ENCODE measurements around the gene GUCA1A. TPM values are rescaled to one million over a fixed set of nuclear protein-coding genes. Genes with fewer than 3 reads are reported as not detected.

Gene GUCA1A
- polyA plus RNA-seq (2012; ENCODE audit: insufficient read length, low read depth), result not detected

GRCh38 chr6:42173101-42173500, at the start of gene GUCA1A:
GUCA1A (plus strand) TSS chr6:42173364; CDS start chr6:42173614, 250 bp downstream.
- TF ChIP-seq SIN3A (IDR thresholded peaks at IDR 0.05; ENCODE audit: borderline replicate concordance, insufficient read depth, low read length) (no peak), FOXP2 (optimal IDR thresholded peaks at IDR 0.05; ENCODE audit: borderline replicate concordance, extremely low read depth, extremely low read length, insufficient read depth) (no peak), TAF1 (IDR thresholded peaks at IDR 0.05; ENCODE audit: borderline replicate concordance, insufficient read depth, low read length) (no peak), POLR2AphosphoS5 (IDR thresholded peaks at IDR 0.05; ENCODE audit: low read depth, low read length) (no peak)
- TF ChIP-seq, protein P1, sequence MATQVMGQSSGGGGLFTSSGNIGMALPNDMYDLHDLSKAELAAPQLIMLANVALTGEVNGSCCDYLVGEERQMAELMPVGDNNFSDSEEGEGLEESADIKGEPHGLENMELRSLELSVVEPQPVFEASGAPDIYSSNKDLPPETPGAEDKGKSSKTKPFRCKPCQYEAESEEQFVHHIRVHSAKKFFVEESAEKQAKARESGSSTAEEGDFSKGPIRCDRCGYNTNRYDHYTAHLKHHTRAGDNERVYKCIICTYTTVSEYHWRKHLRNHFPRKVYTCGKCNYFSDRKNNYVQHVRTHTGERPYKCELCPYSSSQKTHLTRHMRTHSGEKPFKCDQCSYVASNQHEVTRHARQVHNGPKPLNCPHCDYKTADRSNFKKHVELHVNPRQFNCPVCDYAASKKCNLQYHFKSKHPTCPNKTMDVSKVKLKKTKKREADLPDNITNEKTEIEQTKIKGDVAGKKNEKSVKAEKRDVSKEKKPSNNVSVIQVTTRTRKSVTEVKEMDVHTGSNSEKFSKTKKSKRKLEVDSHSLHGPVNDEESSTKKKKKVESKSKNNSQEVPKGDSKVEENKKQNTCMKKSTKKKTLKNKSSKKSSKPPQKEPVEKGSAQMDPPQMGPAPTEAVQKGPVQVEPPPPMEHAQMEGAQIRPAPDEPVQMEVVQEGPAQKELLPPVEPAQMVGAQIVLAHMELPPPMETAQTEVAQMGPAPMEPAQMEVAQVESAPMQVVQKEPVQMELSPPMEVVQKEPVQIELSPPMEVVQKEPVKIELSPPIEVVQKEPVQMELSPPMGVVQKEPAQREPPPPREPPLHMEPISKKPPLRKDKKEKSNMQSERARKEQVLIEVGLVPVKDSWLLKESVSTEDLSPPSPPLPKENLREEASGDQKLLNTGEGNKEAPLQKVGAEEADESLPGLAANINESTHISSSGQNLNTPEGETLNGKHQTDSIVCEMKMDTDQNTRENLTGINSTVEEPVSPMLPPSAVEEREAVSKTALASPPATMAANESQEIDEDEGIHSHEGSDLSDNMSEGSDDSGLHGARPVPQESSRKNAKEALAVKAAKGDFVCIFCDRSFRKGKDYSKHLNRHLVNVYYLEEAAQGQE (IDR thresholded peaks at IDR 0.05; ENCODE audit: insufficient read depth in 1 of 2, low read depth in 2 of 2, low read length in 2 of 2), result no peak

DNA sequence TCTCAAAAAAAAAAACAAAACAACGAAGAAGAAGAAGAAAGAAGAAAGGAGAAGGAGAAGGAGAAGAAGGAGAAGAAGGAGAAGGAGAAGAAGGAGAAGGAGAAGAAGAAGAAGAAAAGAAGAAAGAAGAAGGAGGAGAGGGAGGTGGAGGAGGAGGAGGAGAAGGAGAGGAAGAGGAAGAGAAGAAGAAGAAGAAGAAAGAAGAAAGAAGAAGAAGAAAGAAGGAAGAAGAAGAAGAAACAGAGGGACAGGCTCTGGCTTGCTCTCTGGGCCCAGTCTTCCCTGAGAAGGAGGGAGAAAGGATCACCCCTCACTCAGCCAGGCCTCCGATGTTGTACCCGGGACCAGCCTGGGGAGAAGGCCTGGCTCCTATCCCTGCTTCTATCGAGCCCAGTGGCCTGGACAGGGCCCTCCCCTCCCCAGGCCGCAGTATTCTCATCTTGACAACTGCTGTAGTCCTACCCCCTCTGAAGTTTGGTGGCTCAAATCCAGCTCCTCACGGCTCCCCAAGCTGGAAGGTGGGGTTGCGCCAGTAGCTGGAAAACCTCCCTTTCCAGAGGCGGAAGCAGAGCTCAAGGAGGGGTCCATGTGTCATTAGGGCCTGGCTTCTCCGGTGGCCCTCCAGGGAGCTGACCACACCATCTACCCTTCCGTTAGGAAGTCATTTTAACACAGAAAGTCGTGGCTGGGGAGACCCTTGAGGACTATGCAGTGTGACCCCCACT, 49.6 kb upstream of the GUCA1A start:
- TF ChIP-seq POLR2AphosphoS5 (IDR thresholded peaks at IDR 0.05; ENCODE audit: low read depth, low read length) (no peak), TAF1 (IDR thresholded peaks at IDR 0.05; ENCODE audit: borderline replicate concordance, insufficient read depth, low read length) (no peak), SIN3A (IDR thresholded peaks at IDR 0.05; ENCODE audit: borderline replicate concordance, insufficient read depth, low read length) (no peak), FOXP2 (optimal IDR thresholded peaks at IDR 0.05; ENCODE audit: borderline replicate concordance, extremely low read depth, extremely low read length, insufficient read depth) (no peak)
- TF ChIP-seq, protein P1 (IDR thresholded peaks at IDR 0.05; ENCODE audit: insufficient read depth in 1 of 2, low read depth in 2 of 2, low read length in 2 of 2), result no peak

DNA sequence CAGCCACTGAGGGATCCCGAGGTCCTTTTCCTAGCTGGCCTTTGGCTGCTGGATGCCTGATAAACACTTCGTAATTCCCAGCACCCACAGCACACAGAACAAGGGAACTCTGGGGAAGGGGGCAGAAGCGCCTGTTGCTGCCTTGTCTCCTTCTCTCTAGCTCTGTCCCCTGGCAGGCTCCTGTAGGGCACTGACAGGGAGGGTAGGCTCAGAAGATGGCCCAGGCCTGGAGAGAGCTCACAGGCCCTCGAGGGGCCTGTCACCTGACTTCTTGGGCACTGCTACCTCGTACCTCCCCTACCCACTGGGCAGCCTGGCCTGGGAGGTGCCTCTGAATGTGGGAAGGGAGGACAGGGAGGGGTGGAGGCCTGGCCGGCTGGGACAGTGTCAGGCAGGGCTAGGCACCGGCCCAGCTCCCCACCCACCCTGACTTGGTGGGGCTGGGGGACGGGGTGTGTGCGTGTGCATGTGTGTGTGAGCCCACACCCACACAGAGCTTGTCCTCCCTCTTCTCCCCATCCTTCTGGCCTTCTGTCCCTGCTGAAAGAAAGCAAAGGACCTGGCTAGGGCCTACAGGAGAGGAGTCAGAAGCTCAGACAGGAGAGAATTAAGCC, 48.8 kb upstream of the GUCA1A start:
- TF ChIP-seq POLR2AphosphoS5 (IDR thresholded peaks at IDR 0.05; ENCODE audit: low read depth, low read length), result no peak

DNA sequence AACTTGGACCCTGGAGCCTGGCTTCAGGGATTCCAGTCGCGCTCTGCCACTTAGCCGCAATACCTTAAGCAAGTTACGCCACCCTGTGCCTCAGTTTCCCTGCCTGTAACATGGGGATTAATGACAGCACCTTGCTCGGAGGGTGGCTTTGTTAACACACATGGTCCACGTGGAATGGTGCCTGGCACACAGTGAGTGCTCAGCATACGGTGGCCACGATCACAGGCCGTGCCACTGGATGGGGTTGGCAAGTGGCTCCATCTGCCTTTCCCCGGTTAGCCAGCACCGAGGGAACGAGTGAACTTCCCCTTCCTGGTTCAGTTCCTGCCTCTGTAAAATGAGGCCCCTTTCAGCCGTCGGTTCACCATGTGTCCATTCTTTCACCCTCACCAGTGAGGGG, 47.9 kb upstream of the GUCA1A start:
- TF ChIP-seq, protein P1 (IDR thresholded peaks at IDR 0.05; ENCODE audit: insufficient read depth in 1 of 2, low read depth in 2 of 2, low read length in 2 of 2), result no peak
- no peak for TF ChIP-seq FOXP2 (optimal IDR thresholded peaks at IDR 0.05; ENCODE audit: borderline replicate concordance, extremely low read depth, extremely low read length, insufficient read depth)

GRCh38 chr6:42125663-42126062, 47.5 kb upstream of the GUCA1A start:
- TF ChIP-seq, protein P1 (IDR thresholded peaks at IDR 0.05; ENCODE audit: insufficient read depth in 1 of 2, low read depth in 2 of 2, low read length in 2 of 2), result no peak
- TF ChIP-seq FOXP2 (optimal IDR thresholded peaks at IDR 0.05; ENCODE audit: borderline replicate concordance, extremely low read depth, extremely low read length, insufficient read depth) (no peak), SIN3A (IDR thresholded peaks at IDR 0.05; ENCODE audit: borderline replicate concordance, insufficient read depth, low read length) (no peak), TAF1 (IDR thresholded peaks at IDR 0.05; ENCODE audit: borderline replicate concordance, insufficient read depth, low read length) (no peak), POLR2AphosphoS5 (IDR thresholded peaks at IDR 0.05; ENCODE audit: low read depth, low read length) (no peak)

Data from PFSK-1 (cell line).